Choroid plexus epithelial cell (primary cell): ENCODE data around the gene BTBD16.

ENCODE experiments used
- DNase-seq: peaks from one replicate; pipeline ENCODE4 v3.0.0-alpha.2; 2010; ENCODE audit warnings: low read depth
- H3K4me3 ChIP-seq: 2 replicates; pipeline ENCODE4 v1.5.1; 2011; ENCODE audit warnings: low read depth, mild to moderate bottlenecking, control low read depth, low read length, moderate library complexity
- CTCF ChIP-seq: conservative IDR thresholded peaks from 2 replicates; pipeline ENCODE4 v1.5.1; 2011; ENCODE audit warnings: low read depth, mild to moderate bottlenecking, control low read depth, inconsistent platforms, low read length, moderate library complexity

Gene BTBD16

DNA sequence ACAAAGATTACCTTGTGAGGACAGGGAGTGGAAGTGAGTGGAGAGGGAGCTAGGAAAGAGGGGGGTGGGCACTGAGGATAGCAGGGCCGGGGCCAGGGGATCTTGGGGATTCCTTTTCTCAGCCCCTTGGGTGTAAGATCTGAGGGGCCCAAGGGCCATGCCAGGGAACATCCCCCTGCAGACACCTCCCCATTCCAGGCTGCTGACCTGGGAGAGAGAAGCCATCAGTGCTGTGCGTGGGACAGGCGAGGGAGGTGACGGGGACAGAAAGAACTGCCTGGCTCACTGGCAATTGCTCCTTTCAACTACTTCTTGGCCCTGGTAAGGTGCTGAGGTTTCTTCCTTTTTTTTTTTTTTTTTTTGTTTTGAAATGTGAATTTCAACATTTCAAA is 12.0 kb upstream of the BTBD16 start:
- no peak overlapping the region for H3K4me3 ChIP-seq
- TF ChIP-seq CTCF: no peak
- no peak for DNase-seq

DNA sequence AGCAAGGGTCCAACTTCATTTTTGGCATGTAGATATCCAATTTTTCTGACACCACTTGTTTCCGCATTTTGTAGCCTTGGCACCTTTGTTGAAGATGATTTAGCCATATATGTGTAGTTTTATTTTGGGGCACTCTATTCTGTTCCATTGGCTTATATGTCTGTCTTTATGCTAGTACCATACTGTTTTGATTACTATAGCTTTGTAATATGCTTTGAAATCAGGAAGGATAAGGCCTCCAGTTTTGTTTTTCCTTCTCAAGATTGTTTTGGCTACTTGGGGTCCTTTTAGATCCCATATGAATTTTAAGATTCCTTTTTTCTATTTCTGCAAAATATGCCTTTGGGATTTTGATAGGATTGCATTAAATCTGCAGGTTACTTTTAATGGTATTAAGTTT is 9.5 kb upstream of the BTBD16 start:
- H3K4me3 ChIP-seq: no peak overlapping the region
- no peak for TF ChIP-seq CTCF
- no peak for DNase-seq

DNA sequence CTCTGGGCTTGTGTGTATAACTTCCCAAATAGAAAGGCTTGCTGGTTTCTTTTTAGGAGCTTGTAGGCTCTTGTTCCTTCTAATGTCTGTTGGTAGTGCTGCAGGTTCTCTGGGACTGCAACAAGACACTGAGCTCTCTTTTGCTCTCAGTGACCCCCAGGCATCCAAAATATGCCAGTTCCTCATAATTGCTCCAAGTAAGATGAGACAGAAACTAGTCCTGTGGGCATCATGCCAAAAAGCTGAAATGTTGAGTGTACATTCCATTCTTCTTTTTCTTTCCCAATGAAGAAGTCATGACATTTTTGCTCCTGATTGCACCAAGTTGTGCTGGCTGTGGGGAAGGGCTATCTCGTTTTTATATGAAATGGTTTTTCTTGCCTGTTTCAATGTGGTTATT is 7.1 kb upstream of the BTBD16 start:
- H3K4me3 ChIP-seq: no peak overlapping the region
- no peak for TF ChIP-seq CTCF
- DNase-seq: peak; percentile 95

DNA sequence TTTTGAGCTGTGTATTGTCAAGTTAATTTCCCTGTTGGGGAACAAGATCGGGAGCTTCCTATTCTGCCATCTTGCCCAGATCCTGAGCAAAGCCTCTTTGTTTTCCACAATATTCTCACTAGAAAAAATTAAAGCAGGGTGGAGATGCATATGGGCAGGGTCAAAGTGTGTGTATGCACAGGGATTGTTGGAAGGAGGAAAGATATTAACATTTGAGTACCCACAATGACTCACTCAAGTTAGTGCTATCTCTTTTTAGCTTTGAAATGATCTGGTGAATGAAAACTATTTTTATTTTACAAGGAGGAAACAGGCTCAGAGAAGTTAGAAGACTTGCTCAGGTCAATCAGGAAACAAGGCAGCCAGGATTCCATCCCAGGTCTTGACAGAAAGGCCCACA is 6.7 kb upstream of the BTBD16 start:
- peak; percentile 36 for DNase-seq
- no peak overlapping the region for H3K4me3 ChIP-seq
- no peak for TF ChIP-seq CTCF

DNA sequence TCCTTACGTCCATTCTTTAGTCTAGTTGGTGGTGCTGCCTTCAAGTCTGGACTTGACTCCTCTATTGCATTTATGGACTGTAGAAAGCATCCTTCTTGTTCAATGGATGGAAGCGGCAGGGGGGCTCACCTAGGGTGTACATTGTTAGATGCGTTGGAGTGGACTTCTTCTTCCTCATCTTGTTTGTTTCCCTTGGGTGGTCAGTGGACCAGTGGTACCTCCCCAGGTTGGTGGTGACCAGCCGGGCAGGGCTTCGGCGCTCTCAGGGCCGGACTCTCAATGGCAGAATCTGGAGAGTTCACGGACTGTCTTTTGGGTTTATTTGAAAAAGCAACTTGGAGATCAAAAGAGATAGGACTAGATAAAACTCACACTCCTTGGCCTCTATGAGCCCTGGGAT is 6.2 kb upstream of the BTBD16 start:
- H3K4me3 ChIP-seq: no peak overlapping the region
- TF ChIP-seq CTCF: no peak

DNA sequence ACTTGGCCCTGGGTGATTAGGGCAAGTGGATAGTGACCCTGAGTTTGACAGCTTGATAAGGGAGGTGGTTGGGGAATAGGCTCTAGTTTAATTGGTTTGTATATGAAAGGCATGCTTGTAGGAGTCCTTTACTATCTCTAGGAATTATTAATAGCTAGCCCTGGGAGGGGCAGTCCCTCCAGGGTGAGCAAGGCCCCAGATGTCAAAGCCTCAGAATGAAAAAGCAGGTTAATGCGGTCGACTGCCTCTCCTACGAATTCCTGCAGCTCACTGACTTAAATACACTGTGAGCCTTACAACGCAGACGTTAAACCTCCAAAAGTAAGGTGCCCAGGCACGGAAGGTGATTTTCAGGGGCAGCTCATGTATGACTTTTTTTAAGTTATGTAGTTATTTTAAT is 5.2 kb upstream of the BTBD16 start:
- TF ChIP-seq CTCF: no peak
- H3K4me3 ChIP-seq: no peak overlapping the region
- DNase-seq: no peak

More for the DNA sequence above, 6.2 kb upstream of the BTBD16 start:
- DNase-seq: no peak

DNA sequence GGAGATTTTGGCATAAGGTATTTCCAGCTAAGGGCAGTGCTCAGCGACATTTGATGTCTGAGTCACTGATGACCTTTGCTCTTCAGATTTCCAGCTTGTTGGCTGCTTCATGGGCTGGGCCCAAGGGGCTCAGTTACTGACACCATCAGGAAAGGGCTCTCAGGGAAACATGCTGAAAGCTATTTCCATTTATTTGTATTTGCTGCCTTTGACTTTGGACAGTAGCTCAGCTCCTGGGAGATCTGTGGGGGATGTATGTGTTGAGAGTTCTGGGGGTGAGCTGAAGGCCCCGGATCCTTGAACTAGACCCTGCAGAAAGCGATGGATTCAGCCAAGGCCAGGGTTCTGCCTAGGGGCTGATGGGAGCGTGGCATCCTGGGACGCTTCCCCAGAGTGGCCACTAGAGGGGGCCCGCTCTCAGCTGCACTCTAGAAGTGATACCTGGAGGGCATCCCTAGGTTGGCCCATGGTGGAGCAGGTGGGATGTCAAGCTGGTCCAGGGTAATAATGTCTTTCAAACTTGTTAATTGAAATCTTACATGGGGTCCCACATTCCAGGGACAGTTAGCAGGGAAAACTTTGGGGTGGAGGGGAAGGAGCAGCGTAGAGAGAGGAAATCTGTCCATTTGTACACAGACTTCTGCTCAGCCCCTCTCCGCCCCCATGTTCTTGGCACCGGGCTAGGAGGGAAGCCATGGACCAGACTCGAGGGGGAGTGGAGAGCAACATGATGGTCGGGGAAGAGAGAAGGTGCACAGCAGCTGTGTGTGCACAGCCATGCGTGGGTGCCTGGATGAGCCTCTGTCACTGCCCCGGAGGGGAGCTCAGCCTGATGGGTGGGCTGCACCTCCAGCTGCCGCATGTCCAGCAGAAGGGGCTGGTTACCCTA is 3.0 kb upstream of the BTBD16 start:
- peak; percentile 56 for DNase-seq
- no peak overlapping the region for H3K4me3 ChIP-seq
- peak; percentile 98 for TF ChIP-seq CTCF
